Activated CD4-positive, alpha-beta T cell treated with anti-CD3 and anti-CD28 coated beads for 1 hour (primary cell): Measurements from ENCODE around the gene FBXO48.
"Not testable (repeated sequence)": the region's sequence is repeated elsewhere in the genome, so short reads cannot be mapped to it uniquely, and the experiment has no call there.

Experiments
- DNase-seq: peaks from one replicate; pipeline ENCODE4 v3.0.0-alpha.2; 2020

FBXO48 gene

DNA sequence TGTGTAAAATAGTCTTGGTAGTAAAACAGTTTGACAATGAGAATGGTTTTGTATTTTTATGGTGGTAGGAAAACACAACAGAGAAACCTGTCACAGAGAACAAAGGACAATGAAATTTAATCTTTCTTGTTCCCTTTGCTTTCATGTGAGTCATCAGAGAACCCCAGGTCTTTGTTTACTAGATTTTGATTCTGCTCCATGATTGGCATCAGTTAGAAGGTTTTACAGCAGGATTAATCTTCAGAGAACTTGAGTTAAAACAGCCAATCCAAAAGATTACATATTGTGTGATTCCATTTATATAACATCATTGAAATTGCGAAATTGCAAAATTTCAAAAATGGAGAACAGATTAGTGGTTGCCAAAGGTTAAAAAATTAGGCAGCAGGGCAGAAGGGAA is 2.8 kb upstream of the FBXO48 start:
- no peak for DNase-seq

DNA sequence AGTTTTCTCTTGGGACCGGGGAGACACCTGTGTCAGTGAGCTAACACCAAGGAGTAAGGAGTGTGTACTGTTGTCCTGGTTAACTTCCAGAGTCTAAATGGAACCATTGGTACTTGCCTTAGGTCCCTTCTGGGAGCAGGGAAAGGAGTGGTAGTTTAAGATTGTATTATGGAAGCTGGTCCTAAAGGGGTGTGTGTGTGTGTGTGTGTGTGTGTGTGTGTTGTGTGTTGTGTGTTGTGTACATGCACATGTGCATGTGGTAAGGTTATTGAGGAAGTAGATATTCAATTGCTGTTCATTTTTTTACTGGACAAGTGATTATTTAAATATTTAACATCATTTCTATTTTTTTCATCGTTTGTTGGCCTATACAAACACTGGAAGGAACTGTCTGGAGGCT is 1.7 kb upstream of the FBXO48 start:
- no peak for DNase-seq

DNA sequence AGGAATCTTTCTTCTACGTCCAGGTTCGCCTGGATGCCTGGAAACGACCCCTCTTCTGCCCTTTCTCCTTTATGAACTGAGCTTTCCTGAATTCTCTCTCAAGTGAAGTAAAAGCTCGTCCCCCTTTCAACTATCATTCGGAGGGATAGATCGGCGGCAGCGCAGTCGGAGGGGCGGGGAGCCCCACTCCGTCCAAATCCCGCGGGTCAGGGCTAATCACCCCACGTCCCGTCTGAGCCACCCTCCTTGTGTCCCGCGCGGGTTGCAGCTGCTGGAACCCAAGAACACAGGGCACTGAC is 367 bp downstream of the FBXO48 start:
- no peak for DNase-seq

DNA sequence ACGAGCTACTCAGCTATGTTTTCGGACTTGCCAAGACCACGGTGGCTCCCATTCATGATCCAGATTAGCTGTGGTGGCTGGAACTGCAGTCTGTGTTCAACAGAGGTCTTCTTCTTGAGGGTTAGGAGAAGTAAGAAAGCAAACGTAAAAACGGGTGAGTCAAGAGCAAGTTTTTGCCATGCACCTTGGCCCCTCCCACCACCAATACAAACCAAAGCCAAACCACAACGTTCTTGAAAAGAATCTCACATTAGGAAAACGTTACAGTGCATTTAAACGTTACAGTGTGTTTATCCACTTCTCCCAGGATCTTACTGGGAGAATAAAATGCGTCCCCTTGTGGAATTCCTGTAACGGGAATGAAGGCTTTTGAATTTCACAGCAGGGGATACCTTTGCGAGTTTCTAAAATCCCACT is 725 bp downstream of the FBXO48 start:
- DNase-seq: peak; percentile 46

DNA sequence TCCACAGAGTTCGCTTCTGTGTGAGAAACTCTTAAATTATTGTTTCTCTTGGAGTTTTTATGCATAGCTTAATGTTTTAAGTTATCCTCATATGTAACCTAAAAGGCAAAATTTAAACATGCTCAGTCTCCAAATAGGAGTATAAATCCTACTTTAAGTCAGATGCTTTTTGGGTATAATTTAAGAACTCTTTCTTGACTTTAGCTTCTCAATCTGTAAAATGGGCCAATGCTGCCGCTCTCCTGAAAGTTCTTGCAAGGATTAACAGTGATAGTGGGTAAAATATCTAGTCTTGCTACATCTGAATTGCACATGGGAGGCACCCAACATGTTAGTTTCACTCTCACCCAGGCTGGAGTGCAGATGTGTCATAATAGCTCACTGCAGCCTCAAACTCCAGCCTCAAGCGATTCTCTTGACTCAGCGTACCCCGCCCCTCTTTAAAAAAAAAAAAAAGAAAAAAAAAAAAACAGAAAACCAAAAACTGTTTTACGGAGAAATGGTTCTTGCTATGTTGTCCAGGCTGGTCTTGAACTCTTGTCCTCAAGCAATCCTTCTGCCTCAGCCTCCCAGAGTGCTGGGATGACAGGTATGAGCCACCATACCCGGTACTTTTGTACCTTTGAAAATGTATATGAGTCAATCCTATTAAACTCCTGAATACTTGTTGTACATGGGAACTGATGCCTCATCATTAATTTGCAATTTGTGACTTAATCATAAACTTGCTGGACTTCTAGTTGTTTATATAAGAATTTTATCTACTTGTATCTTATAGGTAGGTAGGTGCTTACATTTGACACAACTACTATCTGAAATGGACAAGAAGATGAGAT is 1.8 kb downstream of the FBXO48 start:
- DNase-seq: no peak

DNA sequence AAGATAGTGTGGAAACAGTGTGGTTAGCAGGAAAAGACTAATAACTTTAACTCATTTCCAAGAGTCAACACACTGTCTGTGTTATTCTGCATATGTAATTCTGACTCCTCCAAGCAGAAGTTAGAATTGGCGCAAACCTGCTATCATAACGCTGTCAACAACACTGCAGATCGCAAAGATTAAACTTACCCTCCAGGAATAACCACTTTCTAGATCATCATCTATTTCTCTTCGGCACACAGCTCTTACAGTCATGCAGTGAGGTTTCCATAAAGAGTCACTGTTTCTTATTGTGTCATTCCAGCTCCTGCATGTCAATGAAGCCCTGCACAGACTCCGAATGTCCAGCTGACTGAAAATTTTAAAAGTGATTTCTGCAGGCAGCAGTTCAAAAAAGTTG is 2.4 kb downstream of the FBXO48 start:
- DNase-seq: no peak

DNA sequence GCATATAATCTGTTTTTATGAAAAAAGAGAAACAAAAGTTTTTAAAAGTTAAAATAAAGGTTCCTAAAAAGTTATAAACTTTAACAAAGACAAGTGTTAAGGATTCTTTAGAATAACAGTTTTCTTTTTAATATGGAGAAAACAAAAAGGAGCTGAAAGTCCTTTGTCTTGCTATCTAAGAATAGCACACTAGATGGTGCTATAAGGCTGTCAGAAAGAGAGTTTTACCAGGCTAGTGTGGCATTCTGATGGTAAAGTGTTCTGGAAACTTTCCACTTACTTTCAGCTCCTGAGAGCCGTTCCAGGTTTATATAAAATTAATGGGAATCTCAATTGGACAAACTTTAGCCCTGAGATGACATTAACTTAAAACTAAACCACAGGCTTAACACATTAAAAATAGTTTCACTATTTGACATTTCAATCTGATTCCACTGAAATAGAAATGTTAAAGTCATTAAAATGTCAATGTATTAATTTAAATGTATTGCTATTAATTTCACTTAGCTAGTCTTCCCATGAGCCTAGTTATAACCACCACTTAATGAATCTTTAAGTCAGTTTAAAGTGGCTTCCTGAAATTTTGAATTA is 3.7 kb downstream of the FBXO48 start:
- DNase-seq: no peak

DNA sequence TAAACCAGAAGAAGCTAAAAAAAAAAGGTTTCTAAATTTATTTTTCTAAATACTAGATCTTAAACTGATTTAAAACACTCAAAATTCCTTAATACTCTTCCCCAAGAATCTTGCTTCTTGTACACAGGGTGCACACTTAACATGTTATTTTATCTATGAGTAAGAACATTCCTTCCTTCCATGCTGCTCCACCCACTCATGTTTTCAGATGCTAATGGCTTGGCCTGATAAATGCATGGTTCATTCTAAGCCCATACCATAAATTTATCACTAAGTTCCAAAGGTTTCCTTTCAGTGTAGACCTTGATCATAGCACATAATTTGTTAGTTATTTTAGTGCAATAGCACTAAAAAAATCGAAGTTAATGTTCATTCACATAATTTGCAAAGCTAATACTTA is 8.1 kb downstream of the FBXO48 start:
- no peak for DNase-seq

DNA sequence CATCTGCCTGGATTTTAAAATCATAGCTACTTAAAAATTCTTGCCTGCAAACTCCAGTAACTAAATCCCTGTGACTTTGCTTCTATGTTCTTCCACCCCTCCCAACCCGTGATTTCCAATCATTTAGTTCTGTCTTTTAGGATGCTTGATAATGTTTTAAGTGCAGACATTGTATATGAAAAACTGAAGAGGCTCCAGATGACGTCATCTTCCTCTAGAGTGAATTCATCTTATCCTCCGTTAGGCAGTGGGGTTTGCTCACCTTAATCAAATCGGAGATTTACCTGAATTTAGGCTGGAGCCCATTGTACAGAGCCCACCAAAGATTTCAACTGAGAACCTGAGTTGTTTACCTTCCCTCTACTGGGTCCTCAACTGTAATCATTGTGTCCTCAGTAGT is 10.9 kb downstream of the FBXO48 start:
- no peak for DNase-seq

DNA sequence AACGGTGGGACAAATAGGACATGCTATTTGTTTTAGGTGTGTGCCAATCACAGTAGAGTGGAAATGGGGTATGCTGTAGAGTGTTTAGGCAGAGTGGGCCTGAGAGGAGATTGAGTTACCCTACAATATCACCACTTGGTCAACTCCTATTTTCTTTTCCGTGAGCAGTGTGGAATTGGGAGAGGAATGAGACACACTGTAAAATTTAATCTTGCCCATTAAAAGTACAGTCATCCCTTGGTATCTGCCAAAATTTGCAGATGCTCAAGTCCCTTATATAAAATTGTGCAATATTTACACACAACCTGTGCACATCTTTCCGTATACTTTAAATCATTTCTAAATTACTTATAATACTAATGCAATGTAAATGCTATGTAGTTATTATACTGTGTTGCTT is 12.4 kb downstream of the FBXO48 start:
- no peak for DNase-seq

DNA sequence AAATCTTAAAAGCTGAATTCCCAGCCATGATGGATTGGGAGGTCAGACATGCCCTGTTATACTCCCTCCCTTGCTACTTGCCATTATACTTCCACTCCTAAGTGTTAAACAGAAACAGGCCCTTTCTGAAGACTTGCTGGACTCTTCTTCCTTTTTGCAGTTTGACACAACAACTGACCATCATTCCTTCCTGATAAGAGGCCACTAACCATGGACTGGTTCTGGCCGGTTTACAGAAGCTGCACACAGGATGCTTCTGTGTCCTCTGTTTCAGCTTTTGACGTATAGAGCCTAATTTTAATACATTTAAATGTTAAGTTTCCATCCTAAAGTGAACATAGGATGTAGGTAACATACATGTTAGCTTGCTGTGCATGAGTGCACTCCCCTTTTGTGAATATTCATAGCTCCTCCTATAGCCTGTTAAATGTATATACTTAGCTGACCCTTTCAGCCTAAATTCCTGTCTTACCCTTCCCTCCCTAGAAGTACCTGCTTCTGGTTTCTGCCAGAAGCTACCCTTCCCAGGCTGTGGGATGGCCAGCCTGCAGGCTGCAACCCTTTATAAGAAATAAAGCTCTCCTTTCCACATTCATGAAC is 13.2 kb downstream of the FBXO48 start:
- no peak for DNase-seq

DNA sequence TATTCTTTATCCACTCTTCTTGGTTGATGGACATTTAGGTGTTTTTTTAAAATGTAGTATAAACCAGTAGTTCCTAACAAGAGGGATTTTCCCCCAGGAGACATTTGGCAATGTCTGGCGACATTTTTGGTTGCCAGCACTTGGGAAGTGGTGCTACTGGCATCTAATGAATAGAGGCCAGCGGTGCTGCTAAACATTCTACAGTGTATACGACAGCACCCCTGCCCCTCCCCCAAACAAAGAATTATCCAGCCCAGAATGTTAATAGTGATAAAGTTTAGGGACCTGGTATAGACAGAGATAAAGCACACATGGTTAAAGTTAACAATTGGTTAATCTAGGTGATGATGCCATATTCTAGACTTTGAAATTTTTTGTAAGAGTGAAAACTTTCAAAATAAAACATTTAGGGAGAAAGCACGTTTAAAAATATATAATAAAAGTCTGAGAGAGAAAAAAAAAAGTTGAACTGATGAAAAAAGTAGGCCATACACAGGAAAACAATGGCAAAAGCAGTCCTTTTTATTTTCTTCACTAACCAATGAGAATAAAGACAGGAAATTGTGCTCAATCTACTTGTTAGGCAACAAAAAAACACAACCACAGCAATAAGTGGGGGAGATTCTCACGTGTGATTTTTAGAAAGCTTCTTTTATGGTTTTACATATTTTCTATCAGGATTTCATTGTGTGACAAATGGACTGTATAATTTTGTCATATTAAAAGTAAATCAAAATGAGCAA is 14.8 kb downstream of the FBXO48 start:
- DNase-seq: no peak

DNA sequence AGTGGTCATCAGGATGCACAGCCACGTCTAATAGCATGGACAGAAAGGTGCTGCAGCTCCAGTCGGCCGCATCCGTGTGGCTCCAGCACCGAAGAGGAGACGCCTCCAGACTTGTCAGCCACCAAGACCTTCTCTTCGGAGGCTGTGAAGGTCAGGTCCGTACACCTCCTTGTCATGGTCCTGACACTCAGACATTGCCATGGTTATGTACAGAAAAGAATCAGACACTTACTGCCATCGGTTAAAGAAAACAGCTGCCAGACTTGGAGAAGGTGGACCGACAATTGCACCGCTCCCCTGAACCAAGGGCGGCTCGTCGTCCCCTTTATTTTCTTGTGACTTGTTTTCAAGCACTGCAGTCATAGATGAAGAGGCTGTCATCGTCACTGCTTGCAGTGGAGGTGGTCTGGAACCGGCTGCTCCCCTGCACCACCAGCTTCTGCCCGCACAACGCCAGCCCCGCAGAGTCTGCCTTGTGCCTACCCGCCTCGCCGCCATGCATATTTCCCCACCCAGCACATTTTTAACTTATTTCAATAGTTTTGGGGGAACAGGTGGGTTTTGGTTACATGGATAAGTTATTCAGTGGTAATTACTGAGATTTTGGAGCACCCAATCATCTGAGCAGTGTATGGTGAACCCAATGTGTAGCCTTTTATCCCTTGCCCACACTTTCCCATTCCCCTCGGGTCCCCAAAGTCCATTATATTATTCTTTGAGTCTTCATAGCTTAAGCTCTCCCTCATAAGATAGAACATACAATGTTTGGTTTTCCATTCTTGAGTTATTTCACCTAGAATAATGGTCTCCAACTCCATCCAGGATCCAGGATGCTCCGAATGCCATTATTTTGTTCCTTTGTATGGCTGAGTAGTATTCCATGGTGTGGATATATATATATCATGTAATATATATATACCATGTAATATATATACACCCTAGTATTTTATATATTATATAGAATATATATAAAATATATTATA is 18.1 kb downstream of the FBXO48 start:
- DNase-seq: no peak

DNA sequence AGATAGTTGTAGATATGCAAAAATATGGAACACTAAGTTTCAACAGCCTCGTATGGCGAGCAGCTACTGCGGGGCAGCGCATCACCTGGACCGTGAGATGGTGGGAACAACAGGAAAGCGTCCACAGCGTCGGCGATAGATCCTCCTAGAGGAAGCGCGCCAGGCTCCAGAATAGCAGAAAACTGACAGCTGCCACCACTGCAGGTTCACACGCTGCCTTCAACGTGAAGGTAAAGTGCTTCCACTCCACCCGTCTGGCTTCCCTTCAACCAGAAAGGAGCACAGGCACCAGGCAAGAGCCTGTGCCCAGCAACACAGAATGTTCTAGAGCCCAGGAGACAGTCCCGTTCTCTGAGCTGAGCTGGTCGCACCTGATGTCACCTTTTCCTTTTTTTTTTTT is 20.0 kb downstream of the FBXO48 start:
- no peak for DNase-seq

DNA sequence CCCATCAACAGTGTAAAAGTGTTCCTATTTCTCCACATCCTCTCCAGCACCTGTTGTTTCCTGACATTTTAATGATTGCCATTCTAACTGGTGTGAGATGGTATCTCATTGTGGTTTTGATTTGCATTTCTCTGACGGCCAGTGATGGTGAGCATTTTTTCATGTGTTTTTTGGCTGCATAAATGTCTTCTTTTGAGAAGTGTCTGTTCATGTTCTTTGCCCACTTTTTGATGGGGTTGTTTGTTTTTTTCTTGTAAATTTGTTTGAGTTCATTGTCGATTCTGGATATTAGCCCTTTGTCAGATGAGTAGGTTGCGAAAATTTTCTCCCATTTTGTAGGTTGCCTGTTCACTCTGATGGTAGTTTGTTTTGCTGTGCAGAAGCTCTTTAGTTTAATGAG is 20.7 kb downstream of the FBXO48 start:
- DNase-seq: not testable (repeated sequence)

DNA sequence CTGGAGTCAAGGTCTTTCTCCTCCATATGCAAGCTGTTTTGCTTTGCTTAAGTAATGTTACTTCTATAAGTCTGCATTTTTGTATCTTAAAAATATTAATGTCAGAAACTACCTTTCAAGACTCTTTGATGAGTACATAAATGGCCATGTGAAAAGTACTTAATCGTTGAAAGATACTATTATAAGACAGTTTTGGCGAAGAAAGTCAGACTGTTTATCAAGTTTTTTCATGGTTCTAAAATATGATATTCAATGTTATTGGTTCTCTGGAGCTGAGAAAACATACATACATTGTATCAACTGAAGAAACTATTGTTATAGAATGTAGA is 25.1 kb downstream of the FBXO48 start:
- no peak for DNase-seq

DNA sequence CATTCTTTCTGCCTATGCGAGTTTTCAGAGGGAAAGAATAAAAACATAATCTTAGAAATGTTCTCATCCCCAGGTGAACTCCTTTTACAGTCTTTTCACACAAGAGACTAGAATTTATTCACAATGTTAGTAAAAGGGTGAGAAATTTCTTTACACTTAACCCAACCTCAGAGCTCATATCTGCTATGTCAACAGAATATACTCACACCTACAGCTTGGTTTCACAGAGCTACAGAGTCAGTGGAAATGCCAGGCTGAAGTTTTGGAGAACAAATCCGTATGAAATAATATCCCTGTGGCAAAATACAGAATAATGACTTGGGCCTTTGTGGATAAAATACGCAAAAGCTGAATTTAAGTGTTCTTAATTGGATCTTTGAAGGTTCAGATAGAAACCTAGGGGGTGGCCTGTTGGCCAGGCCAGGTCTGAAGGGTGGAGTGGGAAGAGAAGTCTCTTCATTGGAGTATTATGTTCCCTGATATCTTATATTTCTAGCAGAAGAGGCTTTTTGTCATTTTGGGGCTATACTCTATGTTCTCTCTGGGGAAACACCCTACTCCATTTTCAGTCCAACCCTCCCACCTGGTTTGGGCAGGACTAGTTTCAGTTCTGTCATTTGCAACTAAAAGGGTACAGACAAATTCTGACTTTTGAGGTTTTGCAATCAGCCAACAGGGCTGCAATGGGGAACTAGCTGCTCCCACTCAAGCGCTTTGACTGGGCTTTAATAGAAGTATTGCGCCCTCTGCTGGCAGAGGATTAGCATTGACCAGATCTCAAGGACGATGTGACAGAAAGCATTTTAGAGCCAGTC is 25.7 kb downstream of the FBXO48 start:
- peak; percentile 62 for DNase-seq

DNA sequence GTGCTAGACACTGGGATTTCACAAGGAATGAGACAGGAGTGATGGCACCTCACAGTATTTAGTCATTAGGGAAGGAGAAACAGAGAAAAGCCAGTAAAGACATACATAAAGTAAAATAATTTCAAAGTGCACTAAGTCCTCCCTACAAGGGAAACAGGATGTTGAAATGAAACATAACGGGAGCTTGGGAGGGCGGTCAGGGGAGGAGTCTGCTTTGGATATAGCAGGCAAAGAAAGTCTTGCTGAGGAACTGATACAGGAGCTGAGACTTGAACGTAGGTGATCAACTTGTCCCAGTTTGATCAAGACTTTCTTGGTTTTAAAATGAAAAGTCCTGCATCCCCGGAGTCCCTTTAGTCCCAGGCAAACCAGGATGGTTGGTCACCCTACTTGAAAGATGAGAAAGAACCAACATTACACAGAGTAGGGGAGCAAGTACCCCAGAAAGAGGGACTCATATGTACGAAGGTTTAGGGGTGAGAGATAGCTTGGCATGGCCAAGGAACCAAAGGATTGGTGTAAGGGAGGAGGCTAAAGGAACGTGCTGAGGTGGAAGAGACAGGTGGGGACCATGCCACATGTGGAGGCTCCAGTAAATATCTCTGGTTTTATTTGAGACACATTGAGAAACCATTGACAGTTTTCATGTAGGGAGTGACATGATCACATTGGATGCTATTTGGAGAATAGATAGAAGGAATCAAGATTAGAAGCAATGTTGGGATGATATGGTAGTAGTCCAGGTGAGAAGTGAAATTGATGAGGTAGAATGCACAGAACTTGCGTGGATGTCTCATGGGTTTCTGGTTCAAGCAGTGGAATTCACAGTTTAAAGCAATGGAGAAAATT is 28.4 kb downstream of the FBXO48 start:
- DNase-seq: no peak

DNA sequence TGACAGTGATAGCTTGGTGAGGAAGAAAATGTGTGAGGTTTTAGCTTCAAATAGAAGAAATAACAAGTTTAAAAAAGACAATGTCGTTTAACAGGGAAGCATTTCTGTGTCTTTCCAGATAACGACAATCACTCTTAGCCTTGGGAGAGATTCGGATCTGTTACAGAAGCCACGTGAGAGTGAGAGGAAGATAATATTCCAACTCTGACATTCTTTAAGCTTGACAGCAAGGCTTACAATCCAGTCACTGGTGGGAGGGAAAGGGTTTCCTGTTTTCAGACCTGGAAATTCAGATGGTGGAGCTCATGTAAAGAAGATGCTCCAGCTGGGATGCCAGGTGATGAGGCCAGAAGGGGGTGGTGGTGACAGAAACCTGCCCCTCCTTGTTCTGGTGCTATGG is 30.8 kb downstream of the FBXO48 start:
- DNase-seq: no peak

DNA sequence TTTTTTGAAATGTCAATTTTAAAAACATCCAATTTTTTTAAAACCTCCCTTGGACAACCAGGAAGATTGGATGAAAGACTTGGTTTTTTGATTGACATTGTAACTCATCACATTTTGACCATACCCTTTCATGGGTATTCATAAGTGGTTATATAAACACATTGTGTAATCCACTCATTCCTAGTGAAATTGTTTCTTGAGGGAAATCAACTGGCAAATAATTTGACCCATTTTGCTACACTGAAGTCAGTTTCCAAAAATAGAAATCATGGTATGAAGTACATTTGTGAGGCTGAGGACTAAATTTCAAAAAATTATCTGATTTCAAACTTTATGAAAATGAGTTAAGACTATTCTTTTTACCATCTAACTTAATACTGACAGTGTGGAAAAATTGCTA is 31.5 kb downstream of the FBXO48 start:
- no peak for DNase-seq

DNA sequence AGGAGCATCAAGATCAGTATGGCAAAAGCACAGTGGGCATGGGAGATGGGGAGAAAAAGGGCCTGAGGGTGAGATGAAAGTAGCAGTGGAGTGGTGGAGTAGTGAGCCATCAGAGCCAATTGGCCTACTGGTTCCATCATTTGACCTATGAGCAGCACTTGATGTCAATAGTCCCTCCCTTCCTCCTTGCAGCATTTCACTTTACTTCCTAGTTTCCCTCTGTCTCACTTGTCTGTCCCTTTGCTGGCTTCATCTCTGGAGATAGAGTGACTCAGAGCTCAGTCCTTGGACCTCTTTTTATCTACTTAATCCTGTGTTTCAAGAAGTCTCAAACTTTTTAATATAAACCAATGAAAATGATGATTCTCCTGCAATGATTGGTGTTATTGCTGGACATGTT is 32.1 kb downstream of the FBXO48 start:
- no peak for DNase-seq
